Liver (tissue), 9 donors: Measurements from ENCODE around the gene TMBIM1. TPM values are rescaled to one million over a fixed set of nuclear protein-coding genes. Genes with fewer than 3 reads are reported as not detected.

Experiments used
- DNase-seq: peaks from one replicate; pipeline ENCODE4 v3.0.0-alpha.2; 2017; ENCODE audit warnings: low spot score
- H3K27ac ChIP-seq, 2 donors: one replicate each; pipeline ENCODE4 v1.7.0; 2013; ENCODE audit warnings: inconsistent platforms in 2 of 2, low read length in 2 of 2, control low read depth in 1 of 2, low read depth in 1 of 2, mild to moderate bottlenecking in 1 of 2
- H3K27me3 ChIP-seq, 4 donors: one replicate each; pipeline versions ENCODE4 v1.6.1 to v1.7.0; 2013; ENCODE audit warnings: low read length in 3 of 4, inconsistent platforms in 1 of 4, mild to moderate bottlenecking in 1 of 4, moderate library complexity in 1 of 4; ENCODE audit not compliant: control insufficient read depth in 4 of 4, insufficient read depth in 4 of 4
- H3K36me3 ChIP-seq, 4 donors: one replicate each; pipeline versions ENCODE4 v1.6.1 to v1.7.0; 2013; ENCODE audit warnings: low read length in 3 of 4, mild to moderate bottlenecking in 3 of 4, low read depth in 1 of 4, moderate library complexity in 1 of 4; ENCODE audit not compliant: control insufficient read depth in 4 of 4, insufficient read depth in 3 of 4
- H3K4me1 ChIP-seq, 4 donors: one replicate each; pipeline versions ENCODE4 v1.6.1 to v1.7.0; 2013; ENCODE audit warnings: low read length in 3 of 4, mild to moderate bottlenecking in 3 of 4, moderate library complexity in 1 of 4; ENCODE audit not compliant: control insufficient read depth in 4 of 4, insufficient read depth in 4 of 4
- H3K4me3 ChIP-seq, 3 donors: one replicate each; pipeline versions ENCODE4 v1.6.1 to v1.7.0; 2013; ENCODE audit warnings: low read length in 3 of 3, control low read depth in 1 of 3, low read depth in 1 of 3, mild to moderate bottlenecking in 1 of 3
- H3K9ac ChIP-seq, 2 donors: one replicate each; pipeline ENCODE4 v1.7.0; 2013; ENCODE audit warnings: low read length in 2 of 2, mild to moderate bottlenecking in 2 of 2, moderate library complexity in 2 of 2, control low read depth in 1 of 2, low read depth in 1 of 2
- H3K9me3 ChIP-seq, 4 donors: one replicate each; pipeline versions ENCODE4 v1.6.1 to v1.7.0; 2013; ENCODE audit warnings: low read length in 3 of 4; ENCODE audit not compliant: control insufficient read depth in 4 of 4
- CTCF ChIP-seq: fragments of 150-350 bp; IDR thresholded peaks from 2 replicates; pipeline ENCODE4 v1.5.1; 2017; ENCODE audit warnings: improper control_type of control experiment, low read depth, low read length; ENCODE audit not compliant: missing input control
- EGR1 ChIP-seq, 2 donors: IDR thresholded peaks; 2 replicates each; pipeline ENCODE4 v1.6.1; 2016 to 2018; ENCODE audit warnings: antibody characterized with exemption in 2 of 2, low read depth in 2 of 2
- FOXA1 ChIP-seq: IDR thresholded peaks from 2 replicates; pipeline ENCODE4 v1.6.1; 2016; ENCODE audit warnings: antibody characterized with exemption
- FOXA2 ChIP-seq: IDR thresholded peaks from 2 replicates; pipeline ENCODE4 v1.6.1; 2016; ENCODE audit warnings: antibody characterized with exemption
- GABPA ChIP-seq, 2 donors: IDR thresholded peaks in 1 of 2; conservative IDR thresholded peaks in 1 of 2; 2 replicates each; pipeline ENCODE4 v1.6.1; 2016; ENCODE audit warnings: antibody characterized with exemption in 2 of 2, mild to moderate bottlenecking in 1 of 2, moderate library complexity in 1 of 2
- HNF4A ChIP-seq, 2 donors: conservative IDR thresholded peaks; 2 replicates each; pipeline ENCODE4 v1.6.1; 2016; ENCODE audit warnings: antibody characterized with exemption in 2 of 2, mild to moderate bottlenecking in 2 of 2
- HNF4G ChIP-seq: IDR thresholded peaks from 2 replicates; pipeline ENCODE4 v1.6.1; 2016; ENCODE audit warnings: antibody characterized with exemption
- JUND ChIP-seq, 2 donors: IDR thresholded peaks; 2 replicates each; pipeline ENCODE4 v1.6.1; 2016; ENCODE audit warnings: antibody characterized with exemption in 2 of 2
- NR2F2 ChIP-seq: IDR thresholded peaks from 2 replicates; pipeline ENCODE4 v1.6.1; 2016; ENCODE audit warnings: antibody characterized with exemption
- RAD21 ChIP-seq, 2 donors: IDR thresholded peaks; 2 replicates each; pipeline ENCODE4 v1.6.1; 2016; ENCODE audit warnings: antibody characterized with exemption in 2 of 2, mild to moderate bottlenecking in 2 of 2
- REST ChIP-seq: IDR thresholded peaks from 2 replicates; pipeline ENCODE4 v1.6.1; 2016; ENCODE audit warnings: antibody characterized with exemption, mild to moderate bottlenecking
- RXRA ChIP-seq, 2 donors: IDR thresholded peaks; 2 replicates each; pipeline ENCODE4 v1.6.1; 2017 to 2018; ENCODE audit warnings: antibody characterized with exemption in 2 of 2, mild to moderate bottlenecking in 1 of 2
- TAF1 ChIP-seq: conservative IDR thresholded peaks from 2 replicates; pipeline ENCODE4 v1.6.1; 2016; ENCODE audit warnings: antibody characterized with exemption, mild to moderate bottlenecking
- YY1 ChIP-seq: IDR thresholded peaks from 2 replicates; pipeline ENCODE4 v1.6.1; 2016; ENCODE audit warnings: antibody characterized with exemption, mild to moderate bottlenecking
- WGBS: extraction: QIAGEN DNeasy Blood & Tissue Kit; methylation state at CpG from one replicate; pipeline ENCODE4 v1.1.7; 2013; 5-methylcytosine and 5-hydroxymethylcytosine counted together
- polyA plus RNA-seq, 2 donors: library from polyadenylated mRNA; stranded (reverse) in 1 of 2; unstranded in 1 of 2; fragments of 200-250 nt in 1 of 2; fragments of >200 nt in 1 of 2; fragmentation: Nextera tagmentation in 1 of 2; extraction: Ambion mirVana in 1 of 2; gene quantifications; one replicate each; pipeline versions ENCODE4 v1.2.1 to v1.2.3, GENCODE V29; 2013 to 2015
- total RNA-seq, 2 donors: library from RNA; depleted of rRNA; stranded (reverse); fragments of >200 nt; gene quantifications; one replicate each; pipeline ENCODE4 v1.2.3, GENCODE V29; 2014
- TF ChIP-seq, protein P1 (sequence below): IDR thresholded peaks from 2 replicates; pipeline ENCODE4 v1.6.1; 2016; ENCODE audit warnings: antibody characterized with exemption
- TF ChIP-seq, protein P2 (sequence below): IDR thresholded peaks from 2 replicates; pipeline ENCODE4 v1.6.1; 2016; ENCODE audit warnings: antibody characterized with exemption
- TF ChIP-seq, protein P3 (sequence below): IDR thresholded peaks from 2 replicates; pipeline ENCODE4 v1.6.1; 2016; ENCODE audit warnings: antibody characterized with exemption
- donor health status: healthy.
- donor health status: healthy.
- donor health status: healthy.
- donor health status: healthy.
- donor health status: healthy.

Gene TMBIM1
- total and polyA plus RNA-seq, 4 donors, result 61.8 to 133 (median 114) TPM

DNA sequence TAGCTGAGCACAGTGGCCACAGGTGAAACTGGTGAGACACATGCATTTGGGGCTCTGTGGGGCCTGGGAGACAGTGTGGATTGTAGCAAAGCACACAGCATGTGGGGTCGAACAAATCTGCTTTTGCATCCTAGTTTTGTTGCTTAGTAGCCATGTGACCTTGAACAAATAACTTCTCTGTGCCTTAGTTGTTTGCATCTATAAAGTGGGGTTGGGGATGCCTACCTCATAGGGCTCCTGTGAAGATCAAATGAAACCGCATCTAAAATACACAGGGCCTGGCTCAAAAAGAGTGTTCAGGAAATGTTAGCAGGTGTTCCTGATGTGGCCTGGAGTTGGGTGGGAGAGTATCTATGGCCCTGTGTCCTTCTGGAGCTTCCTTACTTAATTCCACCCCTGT, 34.0 kb upstream of the TMBIM1 start:
- DNase-seq, result no peak
- no peak for TF ChIP-seq TAF1
- TF ChIP-seq GABPA (IDR thresholded peaks at IDR 0.05 in 1 of 2, conservative IDR thresholded peaks at IDR 0.05 in 1 of 2), result no peak
- TF ChIP-seq FOXA2, result no peak
- TF ChIP-seq, protein P1, sequence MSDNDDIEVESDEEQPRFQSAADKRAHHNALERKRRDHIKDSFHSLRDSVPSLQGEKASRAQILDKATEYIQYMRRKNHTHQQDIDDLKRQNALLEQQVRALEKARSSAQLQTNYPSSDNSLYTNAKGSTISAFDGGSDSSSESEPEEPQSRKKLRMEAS, result no peak
- TF ChIP-seq HNF4A (conservative IDR thresholded peaks at IDR 0.05), result no peak
- TF ChIP-seq, protein P2, sequence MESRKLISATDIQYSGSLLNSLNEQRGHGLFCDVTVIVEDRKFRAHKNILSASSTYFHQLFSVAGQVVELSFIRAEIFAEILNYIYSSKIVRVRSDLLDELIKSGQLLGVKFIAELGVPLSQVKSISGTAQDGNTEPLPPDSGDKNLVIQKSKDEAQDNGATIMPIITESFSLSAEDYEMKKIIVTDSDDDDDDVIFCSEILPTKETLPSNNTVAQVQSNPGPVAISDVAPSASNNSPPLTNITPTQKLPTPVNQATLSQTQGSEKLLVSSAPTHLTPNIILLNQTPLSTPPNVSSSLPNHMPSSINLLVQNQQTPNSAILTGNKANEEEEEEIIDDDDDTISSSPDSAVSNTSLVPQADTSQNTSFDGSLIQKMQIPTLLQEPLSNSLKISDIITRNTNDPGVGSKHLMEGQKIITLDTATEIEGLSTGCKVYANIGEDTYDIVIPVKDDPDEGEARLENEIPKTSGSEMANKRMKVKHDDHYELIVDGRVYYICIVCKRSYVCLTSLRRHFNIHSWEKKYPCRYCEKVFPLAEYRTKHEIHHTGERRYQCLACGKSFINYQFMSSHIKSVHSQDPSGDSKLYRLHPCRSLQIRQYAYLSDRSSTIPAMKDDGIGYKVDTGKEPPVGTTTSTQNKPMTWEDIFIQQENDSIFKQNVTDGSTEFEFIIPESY, result no peak
- TF ChIP-seq EGR1 (IDR thresholded peaks at IDR 0.05; ENCODE audit: low read depth in 2 of 2), result no peak
- TF ChIP-seq YY1, result no peak
- TF ChIP-seq, protein P3, sequence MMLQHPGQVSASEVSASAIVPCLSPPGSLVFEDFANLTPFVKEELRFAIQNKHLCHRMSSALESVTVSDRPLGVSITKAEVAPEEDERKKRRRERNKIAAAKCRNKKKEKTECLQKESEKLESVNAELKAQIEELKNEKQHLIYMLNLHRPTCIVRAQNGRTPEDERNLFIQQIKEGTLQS, result no peak
- no peak for TF ChIP-seq HNF4G
- TF ChIP-seq CTCF, result no peak
- TF ChIP-seq NR2F2, result no peak
- no peak for TF ChIP-seq RAD21 (IDR thresholded peaks at IDR 0.05)
- no peak for TF ChIP-seq JUND (IDR thresholded peaks at IDR 0.05)
- TF ChIP-seq RXRA (IDR thresholded peaks at IDR 0.05), result no peak
- no peaks in the 10 kb centered on the region for H3K9me3 ChIP-seq
- no peaks in the 10 kb centered on the region for H3K27me3 ChIP-seq
- H3K36me3 ChIP-seq, result peaks cover 0 to 2% (median under 1%) of the 10 kb centered on the region in 4 donors
- H3K27ac ChIP-seq, result no peak overlapping the region
- no peak overlapping the region for H3K9ac ChIP-seq
- H3K4me1 ChIP-seq, result peaks cover 14 to 40% (median 27%) of the 10 kb centered on the region in 4 donors
- no peak overlapping the region for H3K4me3 ChIP-seq
- 76% methylated on average over 2 of the region's 2 CpGs for WGBS

DNA sequence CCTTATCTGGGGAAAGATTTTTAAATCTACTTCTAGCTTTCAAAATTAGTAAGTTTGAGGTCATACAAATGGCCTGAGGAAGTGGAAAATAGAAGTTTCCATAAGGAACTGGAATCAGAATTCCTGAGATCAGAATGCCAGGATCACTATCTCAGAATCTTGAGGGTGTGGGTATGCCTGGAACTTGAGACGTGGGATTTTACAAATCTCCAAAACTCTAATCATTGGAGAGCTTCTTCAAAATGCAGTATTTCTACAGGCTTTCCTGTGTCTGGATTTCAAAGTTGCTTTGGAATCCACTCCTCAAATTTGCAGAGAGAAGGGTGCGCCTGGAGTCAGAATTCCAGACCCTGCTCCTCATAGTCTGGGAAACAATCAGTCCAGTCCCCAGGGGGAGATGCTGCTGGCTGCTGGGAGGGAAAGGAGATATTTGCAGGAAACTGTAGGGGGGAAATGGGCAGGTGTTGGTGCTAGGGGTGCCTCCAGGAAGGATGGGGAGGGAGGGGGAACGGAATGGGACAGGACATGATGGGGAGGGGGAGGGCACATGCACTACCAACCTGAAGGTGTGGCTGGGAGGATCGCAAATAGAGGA, 33.4 kb upstream of the TMBIM1 start:
- H3K27ac ChIP-seq, result no peak overlapping the region
- TF ChIP-seq FOXA1, result no peak
- TF ChIP-seq GABPA (IDR thresholded peaks at IDR 0.05 in 1 of 2, conservative IDR thresholded peaks at IDR 0.05 in 1 of 2), result no peak
- no peak for TF ChIP-seq HNF4A (conservative IDR thresholded peaks at IDR 0.05)
- no peak for TF ChIP-seq CTCF
- TF ChIP-seq JUND (IDR thresholded peaks at IDR 0.05), result no peak
- TF ChIP-seq NR2F2, result no peak
- TF ChIP-seq, protein P2, result no peak
- no peak for TF ChIP-seq REST
- TF ChIP-seq FOXA2, result no peak
- no peak for TF ChIP-seq HNF4G
- TF ChIP-seq, protein P3, result no peak
- no peak for TF ChIP-seq EGR1 (IDR thresholded peaks at IDR 0.05; ENCODE audit: low read depth in 2 of 2)
- TF ChIP-seq TAF1, result no peak
- no peak for TF ChIP-seq RXRA (IDR thresholded peaks at IDR 0.05)

More for the DNA sequence above, 33.4 kb upstream of the TMBIM1 start:
- H3K36me3 ChIP-seq, result peaks cover 0 to 2% (median under 1%) of the 10 kb centered on the region in 4 donors
- H3K27me3 ChIP-seq, result no peaks in the 10 kb centered on the region
- H3K9me3 ChIP-seq, result no peaks in the 10 kb centered on the region
- peaks cover 14 to 40% (median 27%) of the 10 kb centered on the region in 4 donors for H3K4me1 ChIP-seq
- H3K9ac ChIP-seq, result no peak overlapping the region
- no peak overlapping the region for H3K4me3 ChIP-seq
- 88% methylated on average over 4 of the region's 4 CpGs for WGBS
- no peak for DNase-seq
